Spleen (tissue), 7 donors: ENCODE data around the gene ITPR2.

ENCODE experiments used
- CTCF ChIP-seq, 11 experiments: fragments of 200-600 bp in 7 of 11; fragments of 450-650 bp in 4 of 11; sonication (generic) in 4 of 11; IDR thresholded peaks in 8 of 11; conservative IDR thresholded peaks in 3 of 11; 1 replicate in 7 of 11; 2 replicates in 4 of 11; pipeline versions ENCODE4 v1.4.0 to v1.8.0; 2016 to 2021; ENCODE audit warnings: antibody characterized with exemption in 11 of 11, inconsistent platforms in 4 of 11, mild to moderate bottlenecking in 1 of 11
- POLR2A ChIP-seq, 3 donors: fragments of 450-650 bp; IDR thresholded peaks; one replicate each; pipeline ENCODE4 v1.5.1; 2017; ENCODE audit warnings: antibody characterized with exemption in 3 of 3, mild to moderate bottlenecking in 1 of 3
- donor health status: DM: no; HTN: no; CAD: no; lungs with moderate emphysema.
- donor health status: DM: no; HTN: no; CAD: no.
- donor health status: DM: no; HTN: no; CAD: no.

GRCh38 chr12:26614011-26614616, 218.9 kb downstream of the ITPR2 start:
- TF ChIP-seq CTCF (IDR thresholded peaks at IDR 0.05 in 8 of 11, conservative IDR thresholded peaks at IDR 0.05 in 3 of 11) (peak in 7 of 11 experiments; percentile 27 to 54 (median 49)), POLR2A (IDR thresholded peaks at IDR 0.05) (no peak)
